ENCODE measurements around the gene DIP2C. TPM values are rescaled to one million over a fixed set of nuclear protein-coding genes. Genes with fewer than 3 reads are reported as not detected.

DIP2C gene
- total and polyA plus RNA-seq, 2 experiments from 2014 or later, result 9.1 to 15.8 TPM

GRCh38 chr10:667602-668143 lies 21.8 kb downstream of the DIP2C start:
- no peaks in the 10 kb centered on the region for H3K4me1 ChIP-seq (ENCODE audit: low read depth)
- H3K27me3 ChIP-seq, result no peaks in the 10 kb centered on the region
- no peak for DNase-seq (ENCODE audit: low read depth in 1 of 2, low spot score in 1 of 2)
- no peak overlapping the region for H3K27ac ChIP-seq
- TF ChIP-seq CTCF (IDR thresholded peaks at IDR 0.05; ENCODE audit: low read depth, low read length), result no peak
- no peak overlapping the region for H3K4me3 ChIP-seq
- no peaks in the 10 kb centered on the region for H3K36me3 ChIP-seq
- no peaks in the 10 kb centered on the region for H3K9me3 ChIP-seq (ENCODE audit: low read depth)

- Histone ChIP-seq H3K27ac (no peak overlapping the region), H3K36me3 (no peaks in the 10 kb centered on the region), H3K4me1 (ENCODE audit: low read depth) (no peaks in the 10 kb centered on the region), H3K4me3 (no peak overlapping the region), H3K9me3 (ENCODE audit: low read depth) (no peaks in the 10 kb centered on the region), H3K27me3 (no peaks in the 10 kb centered on the region)
- no peak for TF ChIP-seq CTCF (IDR thresholded peaks at IDR 0.05; ENCODE audit: low read depth, low read length)
- no peak for DNase-seq (ENCODE audit: low read depth in 1 of 2, low spot score in 1 of 2)
Observed at GRCh38 chr10:667096-667495, 22.4 kb downstream of the DIP2C start.

GRCh38 chr10:666237-667012 lies 23.0 kb downstream of the DIP2C start:
- no peak for TF ChIP-seq CTCF (IDR thresholded peaks at IDR 0.05; ENCODE audit: low read depth, low read length)
- no peaks in the 10 kb centered on the region for H3K27me3 ChIP-seq
- no peaks in the 10 kb centered on the region for H3K9me3 ChIP-seq (ENCODE audit: low read depth)
- no peaks in the 10 kb centered on the region for H3K4me1 ChIP-seq (ENCODE audit: low read depth)
- no peak overlapping the region for H3K27ac ChIP-seq
- no peak overlapping the region for H3K4me3 ChIP-seq
- no peaks in the 10 kb centered on the region for H3K36me3 ChIP-seq
- DNase-seq (ENCODE audit: low read depth in 1 of 2, low spot score in 1 of 2), result no peak

- no peaks in the 10 kb centered on the region for H3K9me3 ChIP-seq (ENCODE audit: low read depth)
- no peak overlapping the region for H3K27ac ChIP-seq
- DNase-seq (ENCODE audit: low read depth in 1 of 2, low spot score in 1 of 2), result peak in 1 of 2 donors; percentile 88
- no peaks in the 10 kb centered on the region for H3K36me3 ChIP-seq
- H3K4me1 ChIP-seq (ENCODE audit: low read depth), result peaks cover 7% of the 10 kb centered on the region
- H3K27me3 ChIP-seq, result no peaks in the 10 kb centered on the region
- no peak overlapping the region for H3K4me3 ChIP-seq
- TF ChIP-seq CTCF (IDR thresholded peaks at IDR 0.05; ENCODE audit: low read depth, low read length), result no peak
Observed at GRCh38 chr10:665579-666091, 23.8 kb downstream of the DIP2C start.

GRCh38 chr10:664893-665292 lies 24.6 kb downstream of the DIP2C start:
- H3K4me1 ChIP-seq (ENCODE audit: low read depth), result peaks cover 15% of the 10 kb centered on the region
- no peak for TF ChIP-seq CTCF (IDR thresholded peaks at IDR 0.05; ENCODE audit: low read depth, low read length)
- H3K27ac ChIP-seq, result no peak overlapping the region
- H3K9me3 ChIP-seq (ENCODE audit: low read depth), result no peaks in the 10 kb centered on the region
- H3K4me3 ChIP-seq, result no peak overlapping the region
- DNase-seq (ENCODE audit: low read depth in 1 of 2, low spot score in 1 of 2), result no peak
- no peaks in the 10 kb centered on the region for H3K36me3 ChIP-seq
- H3K27me3 ChIP-seq, result no peaks in the 10 kb centered on the region
